HCT116 (cell line): ENCODE results near the gene ALCAM. TPM values are rescaled to one million over a fixed set of nuclear protein-coding genes. Genes with fewer than 3 reads are reported as not detected.

ENCODE experiments used
- ATAC-seq: fragments of 200-7000 bp; cut with Tn5 transposase; 2 replicates; pipeline ENCODE4 v1.9.1; 2020; ENCODE audit warnings: mild to moderate bottlenecking, moderate library complexity
- BruUV-seq: library from RNA; stranded (reverse); fragments of 400-500 nt; replicated peaks from 2 replicates; lab custom pipeline; 2021; lab: Mats Ljungman, UMichigan
- CTCF ChIA-PET: fragments of 300-600 bp; sonication (Branson Sonifier 250); formaldehyde crosslinking; loops from one replicate; lab custom pipeline; 2021; ENCODE audit warnings: antibody characterized with exemption; lab: Charles Lee
- POLR2A ChIA-PET: fragments of 300-600, 350-600 bp; sonication (Branson Sonifier 250); formaldehyde crosslinking; loops from one replicate; lab custom pipeline; 2021; ENCODE audit warnings: antibody characterized with exemption; lab: Charles Lee
- RAD21 ChIA-PET, 2 experiments: fragments of 300-600 bp; sonication (Branson Sonifier 250); formaldehyde crosslinking; loops; one replicate each; lab custom pipeline; 2023; ENCODE audit warnings: low total read pairs in 2 of 2; ENCODE audit not compliant: uncharacterized antibody in 2 of 2, unreplicated experiment in 2 of 2, low non-redundant PET in 1 of 2; lab: Charles Lee
- DNase-seq: peaks from one replicate; pipeline ENCODE4 v3.0.0-alpha.2; 2010; ENCODE audit warnings: low read depth, low spot score
- H2AFZ ChIP-seq: fragments of 200-600 bp; shearing (Covaris generic), sonication (generic); 2 replicates; pipeline ENCODE4 v1.6.1; 2017; ENCODE audit warnings: low read depth, mixed run types, mixed read lengths, antibody characterized with exemption, low read length; ENCODE audit not compliant: poor library complexity, severe bottlenecking
- H3K27ac ChIP-seq: 2 replicates; pipeline ENCODE4 v1.5.1; 2012; ENCODE audit warnings: low read depth, low read length
- H3K27me3 ChIP-seq: fragments of 200-600 bp; sonication (generic); 2 replicates; pipeline ENCODE4 v1.6.1; 2016; ENCODE audit warnings: mixed run types, low read length, mixed read lengths; ENCODE audit not compliant: insufficient read depth
- H3K36me3 ChIP-seq, 2 experiments: fragments of 200-500 bp in 1 of 2; fragments of 200-600 bp in 1 of 2; sonication (Bioruptor generic) in 1 of 2; sonication (generic) in 1 of 2; 2 replicates each; pipeline versions ENCODE4 v1.5.1 to v1.6.1; 2014 to 2016; ENCODE audit warnings: low read length in 2 of 2, inconsistent platforms in 1 of 2, mixed read lengths in 1 of 2, mixed run types in 1 of 2; ENCODE audit not compliant: insufficient read depth in 2 of 2, control insufficient read depth in 1 of 2
- H3K4me1 ChIP-seq, 2 experiments: fragments of 200-600 bp in 1 of 2; sonication (generic) in 1 of 2; 2 replicates each; pipeline versions ENCODE4 v1.5.1 to v1.6.1; 2012 to 2017; ENCODE audit warnings: low read length in 2 of 2, inconsistent platforms in 1 of 2, mild to moderate bottlenecking in 1 of 2, mixed read lengths in 1 of 2, mixed run types in 1 of 2, moderate library complexity in 1 of 2; ENCODE audit not compliant: insufficient read depth in 2 of 2, control insufficient read depth in 1 of 2
- H3K4me2 ChIP-seq: fragments of 200-600 bp; sonication (generic); 2 replicates; pipeline ENCODE4 v1.6.1; 2017; ENCODE audit warnings: mixed run types, low read length, mixed read lengths
- H3K4me3 ChIP-seq, 2 experiments: fragments of 200-600 bp in 1 of 2; sonication (generic) in 1 of 2; replicated peaks in 1 of 2; 2 replicates each; pipeline ENCODE4 v1.5.1; 2011 to 2016; ENCODE audit warnings: low read length in 2 of 2, control low read depth in 1 of 2, low read depth in 1 of 2, mild to moderate bottlenecking in 1 of 2, mixed read lengths in 1 of 2, mixed run types in 1 of 2
- H3K79me2 ChIP-seq: fragments of 200-600 bp; sonication (generic); 2 replicates; pipeline ENCODE4 v1.6.1; 2017; ENCODE audit warnings: mild to moderate bottlenecking, mixed run types, low read length, moderate library complexity, mixed read lengths; ENCODE audit not compliant: insufficient read depth
- H3K9ac ChIP-seq: fragments of 200-600 bp; sonication (generic); 2 replicates; pipeline ENCODE4 v1.6.1; 2016; ENCODE audit warnings: low read length, mixed read lengths
- H3K9me2 ChIP-seq: fragments of 200-600 bp; sonication (generic), shearing (Covaris generic); 2 replicates; pipeline ENCODE4 v1.6.1; 2017; ENCODE audit warnings: mixed run types, mild to moderate bottlenecking, moderate library complexity; ENCODE audit not compliant: insufficient read depth
- H3K9me3 ChIP-seq, 2 experiments: fragments of 200-500 bp in 1 of 2; fragments of 200-600 bp in 1 of 2; sonication (Bioruptor generic) in 1 of 2; sonication (generic) in 1 of 2; 2 replicates each; pipeline ENCODE4 v1.6.1; 2014 to 2017; ENCODE audit warnings: low read length in 2 of 2, mixed read lengths in 2 of 2, inconsistent platforms in 1 of 2, low read depth in 1 of 2, mild to moderate bottlenecking in 1 of 2, mixed run types in 1 of 2, moderate library complexity in 1 of 2; ENCODE audit not compliant: control insufficient read depth in 1 of 2, insufficient read depth in 1 of 2
- H4K20me1 ChIP-seq: fragments of 200-600 bp; sonication (generic), shearing (Covaris generic); 2 replicates; pipeline ENCODE4 v1.6.1; 2017; ENCODE audit warnings: mixed run types, mild to moderate bottlenecking, moderate library complexity; ENCODE audit not compliant: insufficient read depth
- ATF3 ChIP-seq: IDR thresholded peaks from 2 replicates; pipeline ENCODE4 v1.6.1; 2012
- CBX3 ChIP-seq: IDR thresholded peaks from 2 replicates; pipeline ENCODE4 v1.6.1; 2012; ENCODE audit warnings: low read depth
- CEBPB ChIP-seq: IDR thresholded peaks from 2 replicates; pipeline ENCODE4 v1.6.1; 2012; ENCODE audit warnings: low read depth
- EGR1 ChIP-seq: IDR thresholded peaks from 2 replicates; pipeline ENCODE4 v1.6.1; 2012; ENCODE audit warnings: low read depth
- FOSL1 ChIP-seq: IDR thresholded peaks from 2 replicates; pipeline ENCODE4 v1.6.1; 2012; ENCODE audit warnings: low read depth
- JUND ChIP-seq: IDR thresholded peaks from 2 replicates; pipeline ENCODE4 v1.6.1; 2012
- MAX ChIP-seq: IDR thresholded peaks from 2 replicates; pipeline ENCODE4 v1.6.1; 2012
- POLR2AphosphoS5 ChIP-seq: IDR thresholded peaks from 2 replicates; pipeline ENCODE4 v1.6.1; 2011; ENCODE audit warnings: mild to moderate bottlenecking, low read depth, low read length, moderate library complexity
- REST ChIP-seq: IDR thresholded peaks from 2 replicates; pipeline ENCODE4 v1.6.1; 2012; ENCODE audit warnings: low read depth
- SIN3A ChIP-seq: IDR thresholded peaks from 2 replicates; pipeline ENCODE4 v1.6.1; 2012; ENCODE audit warnings: low read depth
- SP1 ChIP-seq: IDR thresholded peaks from 2 replicates; pipeline ENCODE4 v1.6.1; 2012; ENCODE audit warnings: low read depth
- TCF7L2 ChIP-seq: IDR thresholded peaks from 2 replicates; pipeline ENCODE4 v1.7.0; 2011; ENCODE audit warnings: borderline replicate concordance, inconsistent platforms; ENCODE audit not compliant: insufficient read depth, insufficient read length; ENCODE audit errors: extremely low read depth
- YY1 ChIP-seq: IDR thresholded peaks from 2 replicates; pipeline ENCODE4 v1.6.1; 2011; ENCODE audit warnings: low read length, low read depth, moderate library complexity, mild to moderate bottlenecking; ENCODE audit not compliant: insufficient replicate concordance; ENCODE audit errors: extremely low read depth
- ZFX ChIP-seq: fragments of 450-650 bp; IDR thresholded peaks from 2 replicates; pipeline ENCODE4 v1.6.1; 2017
- ZNF274 ChIP-seq: fragments of 200-500 bp; sonication (Bioruptor generic); IDR thresholded peaks from 2 replicates; pipeline ENCODE4 v1.6.1; 2014; ENCODE audit warnings: mild to moderate bottlenecking, low read depth, low read length, inconsistent platforms
- intact Hi-C: fragments of 100-400 bp; cut with micrococcal nuclease; formaldehyde crosslinking; loops from 2 replicates; pipeline ENCODE4 v1.10.0; 2022
- total RNA-seq: library from RNA; stranded (reverse); gene quantifications from one replicate; pipeline ENCODE4 v1.2.1, GENCODE V29; 2021; ENCODE audit not compliant: unreplicated experiment

ALCAM gene
- total RNA-seq, 1 experiment from 2014 or later: 56.7 TPM

GRCh38 chr3:105435277-105435676, 68.6 kb downstream of the ALCAM start:
- Histone ChIP-seq H3K4me2 (no peak overlapping the region), H2AFZ (no peak overlapping the region), H3K4me1 (no peaks in the 10 kb centered on the region), H3K9ac (no peak overlapping the region), H3K79me2 (peaks cover 4% of the 10 kb centered on the region), H3K27ac (no peak overlapping the region), H3K4me3 (no peak overlapping the region), H3K27me3 (no peaks in the 10 kb centered on the region), H3K9me2 (no peaks in the 10 kb centered on the region), H3K9me3 (no peaks in the 10 kb centered on the region), H4K20me1 (no peaks in the 10 kb centered on the region), H3K36me3 (no peaks in the 10 kb centered on the region)
- CTCF ChIA-PET: no interaction called here
- RAD21 ChIA-PET: no interaction called here
- POLR2A ChIA-PET: no interaction called here
- intact Hi-C loops: no loop called here
- ATAC-seq (no peak), DNase-seq (no peak)
- no TSS peak for BruUV-seq
- TF ChIP-seq CEBPB: no peak
- no peak for TF ChIP-seq JUND
- TF ChIP-seq ZFX: no peak
- TF ChIP-seq FOSL1: no peak
- no peak for TF ChIP-seq SP1
- TF ChIP-seq MAX: no peak
- TF ChIP-seq YY1: no peak
- no peak for TF ChIP-seq CBX3
- no peak for TF ChIP-seq SIN3A
- no peak for TF ChIP-seq REST
- no peak for TF ChIP-seq ATF3
- no peak for TF ChIP-seq EGR1
- no peak for TF ChIP-seq POLR2AphosphoS5
- no peak for TF ChIP-seq TCF7L2
- TF ChIP-seq ZNF274: no peak
